Stomach smooth muscle (tissue), 2 donors: ENCODE data around the gene MTX1.
"Not testable (repeated sequence)": the region's sequence is repeated elsewhere in the genome, so short reads cannot be mapped to it uniquely, and the experiment has no call there.

Experiments used
- H3K27ac ChIP-seq: one replicate; pipeline ENCODE4 v1.7.0; 2013; ENCODE audit warnings: mild to moderate bottlenecking, low read length, inconsistent platforms
- H3K27me3 ChIP-seq, 2 donors: one replicate each; pipeline ENCODE4 v1.7.0; 2013; ENCODE audit warnings: low read length in 2 of 2; ENCODE audit not compliant: insufficient read depth in 2 of 2, control insufficient read depth in 1 of 2
- H3K36me3 ChIP-seq, 2 donors: one replicate each; pipeline ENCODE4 v1.7.0; 2013; ENCODE audit warnings: low read length in 2 of 2; ENCODE audit not compliant: control insufficient read depth in 2 of 2, insufficient read depth in 2 of 2
- H3K4me1 ChIP-seq: one replicate; pipeline ENCODE4 v1.7.0; 2013; ENCODE audit warnings: low read length; ENCODE audit not compliant: control insufficient read depth, insufficient read depth
- H3K4me3 ChIP-seq, 2 donors: one replicate each; pipeline ENCODE4 v1.7.0; 2013; ENCODE audit warnings: low read length in 2 of 2
- H3K9ac ChIP-seq, 2 donors: one replicate each; pipeline ENCODE4 v1.7.0; 2013; ENCODE audit warnings: low read length in 2 of 2, mild to moderate bottlenecking in 1 of 2
- H3K9me3 ChIP-seq, 2 donors: one replicate each; pipeline ENCODE4 v1.7.0; 2013; ENCODE audit warnings: low read length in 2 of 2; ENCODE audit not compliant: control insufficient read depth in 2 of 2
- donor health status: healthy.
- donor health status: Pancreatic carcinoma.

Gene MTX1

GRCh38 chr1:155211381-155212050, 3.0 kb downstream of the MTX1 start:
- peaks cover 39% of the 10 kb centered on the region for H3K4me1 ChIP-seq
- H3K27ac ChIP-seq: peak overlapping the region; percentile 49
- H3K27me3 ChIP-seq, H3K36me3 ChIP-seq, H3K4me3 ChIP-seq, H3K9ac ChIP-seq, H3K9me3 ChIP-seq: not testable (repeated sequence)

GRCh38 chr1:155212051-155212440, 3.6 kb downstream of the MTX1 start:
- H3K9me3 ChIP-seq, H3K27me3 ChIP-seq, H3K4me3 ChIP-seq, H3K36me3 ChIP-seq, H3K27ac ChIP-seq, H3K9ac ChIP-seq: not testable (repeated sequence)
- peaks cover 34% of the 10 kb centered on the region for H3K4me1 ChIP-seq

DNA sequence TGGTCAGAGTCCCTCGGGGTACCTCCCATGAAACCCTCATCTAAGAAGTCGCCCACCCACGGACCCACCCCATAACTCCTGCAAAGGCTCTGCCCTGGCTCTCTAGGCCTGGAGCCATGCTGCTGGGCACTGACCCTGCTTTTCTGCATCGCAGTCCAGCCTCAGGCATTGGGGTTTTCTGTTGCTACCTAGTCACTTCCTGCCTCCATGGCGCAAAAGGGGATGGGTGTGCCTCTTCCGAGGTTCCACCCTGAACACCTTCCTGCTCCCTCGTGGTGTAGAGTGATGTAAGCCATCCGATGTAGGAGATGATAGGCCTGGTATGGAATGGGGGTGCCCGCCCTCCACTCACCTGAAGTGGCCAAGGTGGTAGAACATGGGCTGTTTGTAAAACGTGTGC, 6.2 kb downstream of the MTX1 start:
- not testable (repeated sequence) for H3K36me3 ChIP-seq, H3K27ac ChIP-seq, H3K4me3 ChIP-seq, H3K27me3 ChIP-seq, H3K9me3 ChIP-seq, H3K9ac ChIP-seq
- peaks cover 15% of the 10 kb centered on the region for H3K4me1 ChIP-seq

GRCh38 chr1:155218854-155219591, 10.5 kb downstream of the MTX1 start:
- peak overlapping the region in 1 of 2 donors; percentile 42 for H3K9ac ChIP-seq
- peaks cover 0 to 2% of the 10 kb centered on the region in 2 donors for H3K36me3 ChIP-seq
- H3K27me3 ChIP-seq: no peaks in the 10 kb centered on the region
- peaks cover 5% of the 10 kb centered on the region for H3K4me1 ChIP-seq
- H3K27ac ChIP-seq: peak overlapping the region; percentile 24
- no peaks in the 10 kb centered on the region for H3K9me3 ChIP-seq
- peak overlapping the region; percentile 40 to 44 for H3K4me3 ChIP-seq

DNA sequence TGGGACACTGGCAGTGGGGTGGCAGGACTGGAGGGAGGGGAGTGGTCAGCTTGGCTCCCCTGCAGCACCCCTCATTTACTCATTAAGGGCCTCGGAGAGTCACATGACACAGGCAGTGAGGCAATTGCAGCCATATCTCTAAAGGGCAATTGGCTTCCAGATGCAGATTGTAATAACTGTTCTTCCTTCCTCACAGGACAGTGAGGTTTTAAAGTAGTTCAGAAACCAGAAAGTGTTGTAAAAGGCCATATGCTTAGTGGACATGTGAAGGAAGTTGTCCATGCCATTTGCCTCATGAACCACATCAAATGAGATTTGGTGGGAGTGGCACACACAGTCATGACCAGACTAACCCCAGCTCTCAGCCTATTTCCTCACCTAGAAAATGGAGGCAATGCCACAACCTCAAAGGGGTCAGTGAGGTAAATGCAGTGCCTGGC, 11.1 kb downstream of the MTX1 start:
- Histone ChIP-seq H3K9me3 (no peaks in the 10 kb centered on the region), H3K27me3 (no peaks in the 10 kb centered on the region), H3K4me1 (peaks cover 5% of the 10 kb centered on the region), H3K4me3 (peak overlapping the region in 1 of 2 donors; percentile 44), H3K36me3 (peaks cover 0 to 2% of the 10 kb centered on the region in 2 donors), H3K27ac (peak overlapping the region; percentile 24), H3K9ac (no peak overlapping the region)

- H3K9ac ChIP-seq, H3K27me3 ChIP-seq, H3K27ac ChIP-seq, H3K9me3 ChIP-seq, H3K4me3 ChIP-seq, H3K36me3 ChIP-seq, H3K4me1 ChIP-seq: not testable (repeated sequence)
Observed at GRCh38 chr1:155220211-155220965, 11.9 kb downstream of the MTX1 start.

GRCh38 chr1:155223047-155223446, 14.6 kb downstream of the MTX1 start:
- H3K27me3 ChIP-seq: no peaks in the 10 kb centered on the region
- no peaks in the 10 kb centered on the region for H3K9me3 ChIP-seq
- H3K9ac ChIP-seq: no peak overlapping the region
- H3K4me1 ChIP-seq: peaks cover 18% of the 10 kb centered on the region
- no peak overlapping the region for H3K4me3 ChIP-seq
- no peaks in the 10 kb centered on the region for H3K36me3 ChIP-seq
- no peak overlapping the region for H3K27ac ChIP-seq

DNA sequence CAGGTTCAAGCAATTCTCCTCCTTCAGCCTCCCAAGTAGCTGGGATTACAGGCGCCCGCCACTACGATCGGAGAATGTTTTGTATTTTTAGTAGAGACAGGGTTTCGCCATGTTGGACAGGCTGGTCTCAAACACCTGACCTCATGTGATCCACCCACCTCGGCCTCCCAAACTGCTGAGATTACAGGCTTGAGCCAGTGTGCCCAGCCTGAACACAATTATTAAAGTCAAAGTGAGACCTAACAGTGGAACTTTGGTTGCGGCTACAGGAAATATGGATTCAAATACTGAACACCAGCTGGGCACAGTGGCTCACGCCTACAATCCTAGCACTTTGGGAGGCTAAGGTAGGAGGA, 16.9 kb downstream of the MTX1 start:
- H3K4me1 ChIP-seq: peaks cover 17% of the 10 kb centered on the region
- not testable (repeated sequence) for H3K36me3 ChIP-seq, H3K9me3 ChIP-seq, H3K27ac ChIP-seq, H3K9ac ChIP-seq, H3K27me3 ChIP-seq, H3K4me3 ChIP-seq

- no peaks in the 10 kb centered on the region for H3K9me3 ChIP-seq
- peak overlapping the region; percentile 85 for H3K27ac ChIP-seq
- H3K9ac ChIP-seq: peak overlapping the region; percentile 62 to 66
- H3K4me1 ChIP-seq: peaks cover 17% of the 10 kb centered on the region
- peak overlapping the region; percentile 80 to 81 for H3K4me3 ChIP-seq
- no peaks in the 10 kb centered on the region for H3K36me3 ChIP-seq
- no peaks in the 10 kb centered on the region for H3K27me3 ChIP-seq
Observed at GRCh38 chr1:155226188-155226909, 17.9 kb downstream of the MTX1 start.

GRCh38 chr1:155226910-155227260, 18.4 kb downstream of the MTX1 start:
- Histone ChIP-seq H3K36me3 (no peaks in the 10 kb centered on the region), H3K9me3 (no peaks in the 10 kb centered on the region), H3K27me3 (no peaks in the 10 kb centered on the region), H3K4me1 (peaks cover 21% of the 10 kb centered on the region), H3K27ac (peak overlapping the region; percentile 85), H3K4me3 (peak overlapping the region; percentile 80 to 81), H3K9ac (peak overlapping the region; percentile 62 to 66)
